ENCODE data around the gene SMAD9. TPM values are rescaled to one million over a fixed set of nuclear protein-coding genes. Genes with fewer than 3 reads are reported as not detected.

The SMAD9 gene
- total and polyA plus RNA-seq, 2 of the 4 experiments (the other 2 are of a cell fraction): 3.2 to 4.8 TPM

GRCh38 chr13:36801035-36801434 lies 119.0 kb downstream of the SMAD9 start:
- intact Hi-C loops (cut with micrococcal nuclease): no loop called here
- POLR2A ChIA-PET (ENCODE audit: unreplicated experiment): no interaction called here
- BruUV-seq (replicated peaks): no TSS peak
- Histone ChIP-seq H3K4me2 (ENCODE audit: low read depth, low read length) (no peak overlapping the region), H3K9me3 (ENCODE audit: control insufficient read depth, insufficient read depth, low read length) (no peaks in the 10 kb centered on the region), H3K9ac (ENCODE audit: low read depth, low read length) (no peak overlapping the region), H4K5ac (ENCODE audit: low read depth, low read length) (no peak overlapping the region), H3K9me1 (ENCODE audit: insufficient read depth, low read length) (no peaks in the 10 kb centered on the region), H2AK9ac (replicated peaks; ENCODE audit: low read depth, low read length, poor library complexity) (no peak overlapping the region), H2BK20ac (ENCODE audit: low read depth, low read length) (no peak overlapping the region), H3K4me1 (ENCODE audit: control insufficient read depth, insufficient read depth, low read length) (no peaks in the 10 kb centered on the region), H3K23ac (ENCODE audit: low read depth, low read length) (no peak overlapping the region), H3K18ac (ENCODE audit: low read depth, low read length) (no peak overlapping the region), H3K36me3 (ENCODE audit: control insufficient read depth, insufficient read depth, low read length) (no peaks in the 10 kb centered on the region), H4K8ac (ENCODE audit: low read depth in 2 of 2, low read length in 2 of 2) (no peak overlapping the region), H3K4ac (ENCODE audit: low read depth, low read length) (no peak overlapping the region), H4K91ac (ENCODE audit: insufficient read depth, low read depth, low read length) (no peak overlapping the region), H3K56ac (ENCODE audit: extremely low read depth, insufficient read depth, low read length) (no peak overlapping the region), H3K4me3 (ENCODE audit: insufficient read depth, low read depth, low read length) (no peak overlapping the region), H4K20me1 (ENCODE audit: insufficient read depth, low read length) (no peaks in the 10 kb centered on the region), H3K27me3 (ENCODE audit: control insufficient read depth, insufficient read depth, low read length) (peaks cover 2% of the 10 kb centered on the region), H2AFZ (replicated peaks; ENCODE audit: low read length, poor library complexity) (no peak overlapping the region), H2BK15ac (ENCODE audit: low read depth, low read length) (no peak overlapping the region), H2AK5ac (ENCODE audit: low read depth, low read length) (no peak overlapping the region), H2BK120ac (ENCODE audit: low read depth, low read length) (no peak overlapping the region), H2BK5ac (ENCODE audit: low read depth, low read length, poor library complexity, severe bottlenecking) (no peak overlapping the region), H3K79me1 (ENCODE audit: low read depth in 1 of 2, low read length in 2 of 2) (no peaks in the 10 kb centered on the region), H3K27ac (ENCODE audit: insufficient read depth, low read length) (no peak overlapping the region), H3K14ac (replicated peaks; ENCODE audit: low read depth, low read length) (no peak overlapping the region)
- ATAC-seq (ENCODE audit: low read depth) (no peak), DNase-seq (no peak)
- in situ Hi-C loops (cut with MboI; ENCODE audit: low sequenced_read_pairs): no loop called here
- dilution Hi-C loops (cut with HindIII; ENCODE audit: low sequenced_read_pairs, unreplicated experiment): no loop called here
- TF ChIP-seq CEBPB (IDR thresholded peaks at IDR 0.05; ENCODE audit: low read depth, low read length) (no peak), BHLHE40 (IDR thresholded peaks at IDR 0.05; ENCODE audit: low read depth, low read length) (no peak), MAZ (IDR thresholded peaks at IDR 0.05; ENCODE audit: borderline replicate concordance, low read depth, low read length) (no peak)
- no CpG with 5 or more reads among the region's 3 CpGs for WGBS, 2 experiments (ENCODE audit: extremely low coverage in 2 of 2, insufficient read length in 1 of 2)
- CTCF ChIA-PET: no interaction called here
